ENCODE measurements around the gene PLCD3.
A peak's percentile ranks its signal among the peaks of the same experiment; 100 is the strongest.

GRCh38 chr17:45143767-45144198, 11.5 kb upstream of the PLCD3 start:
- peak in 1 of 3 donors; percentile 8 for TF ChIP-seq CTCF (IDR thresholded peaks at IDR 0.05)
- TF ChIP-seq POLR2A (IDR thresholded peaks at IDR 0.05): peak; percentile 49
- TF ChIP-seq EP300 (IDR thresholded peaks at IDR 0.05): no peak
